Endothelial cell of umbilical vein (primary cell): ENCODE data around the gene OR13D1. TPM values are rescaled to one million over a fixed set of nuclear protein-coding genes. Genes with fewer than 3 reads are reported as not detected.

ENCODE experiments used
- Bru-seq: library from RNA; stranded (reverse); fragments of 400-500 nt; gene quantifications from one replicate; lab custom pipeline; 2021; lab: Mats Ljungman, UMichigan
- BruChase-seq, 2 experiments: library from RNA; stranded (reverse); fragments of 400-500 nt; gene quantifications; one replicate each; lab custom pipeline; 2021; lab: Mats Ljungman, UMichigan
- BruUV-seq: library from RNA; stranded (reverse); fragments of 400-500 nt; replicated peaks from 2 replicates; lab custom pipeline; 2021; lab: Mats Ljungman, UMichigan
- CTCF ChIA-PET: fragments of 300-600, 350-600 bp; sonication (Branson Sonifier 250); formaldehyde crosslinking; loops from one replicate; lab custom pipeline; 2021; ENCODE audit warnings: antibody characterized with exemption, inconsistent platforms; lab: Charles Lee
- POLR2A ChIA-PET: fragments of 300-600, 350-600 bp; sonication (Branson Sonifier 250); formaldehyde crosslinking; loops from one replicate; lab custom pipeline; 2021; ENCODE audit warnings: antibody characterized with exemption, inconsistent platforms; lab: Charles Lee
- DNase-seq: peaks from one replicate; pipeline ENCODE4 v3.0.0-alpha.2; 2011; ENCODE audit warnings: low read depth, low spot score
- FAIRE-seq: peaks from 2 replicates; lab custom pipeline; 2011; peaks lifted over from hg19 to GRCh38; lab: Jason Lieb, UNC
- H2AFZ ChIP-seq: 2 replicates; pipeline ENCODE4 v1.6.0; 2012; ENCODE audit warnings: low read depth, low read length, control low read depth, inconsistent platforms
- H3K27ac ChIP-seq: 2 replicates; pipeline ENCODE4 v1.5.1; 2011; ENCODE audit warnings: low read depth, mild to moderate bottlenecking, control low read depth, low read length, moderate library complexity; ENCODE audit not compliant: insufficient read depth
- H3K27me3 ChIP-seq, 2 experiments: 2 replicates each; pipeline versions ENCODE4 v1.6.0 to v1.6.1; 2011; ENCODE audit warnings: low read length in 2 of 2, mixed read lengths in 1 of 2; ENCODE audit not compliant: control insufficient read depth in 2 of 2, insufficient read depth in 2 of 2
- H3K36me3 ChIP-seq, 2 experiments: 2 replicates in 1 of 2; 3 replicates in 1 of 2; pipeline ENCODE4 v1.5.1; 2011; ENCODE audit warnings: low read length in 2 of 2, mild to moderate bottlenecking in 1 of 2, moderate library complexity in 1 of 2; ENCODE audit not compliant: control insufficient read depth in 2 of 2, insufficient read depth in 2 of 2; ENCODE audit errors: extremely low read depth in 1 of 2
- H3K4me1 ChIP-seq: 3 replicates; pipeline ENCODE4 v1.5.1; 2011; ENCODE audit warnings: mild to moderate bottlenecking, low read length; ENCODE audit not compliant: control insufficient read depth, insufficient read depth; ENCODE audit errors: extremely low read depth
- H3K4me2 ChIP-seq: 2 replicates; pipeline ENCODE4 v1.6.1; 2011; ENCODE audit warnings: low read length, control low read depth, mixed read lengths; ENCODE audit not compliant: insufficient read depth
- H3K4me3 ChIP-seq, 3 experiments: fragments of 200-600 bp in 1 of 3; sonication (generic), shearing (Covaris generic) in 1 of 3; replicated peaks in 1 of 3; 2 replicates each; pipeline ENCODE4 v1.5.1; 2011 to 2016; ENCODE audit warnings: control low read depth in 3 of 3, low read length in 3 of 3, mild to moderate bottlenecking in 2 of 3, inconsistent platforms in 1 of 3, low read depth in 1 of 3, moderate library complexity in 1 of 3; ENCODE audit not compliant: insufficient read depth in 1 of 3
- H3K79me2 ChIP-seq: 2 replicates; pipeline ENCODE4 v1.6.0; 2012; ENCODE audit warnings: low read length, inconsistent platforms; ENCODE audit not compliant: control insufficient read depth, insufficient read depth
- H3K9ac ChIP-seq: replicated peaks from 2 replicates; pipeline ENCODE3; 2011; ENCODE audit warnings: low read length, control low read depth; ENCODE audit not compliant: insufficient read depth; ENCODE audit errors: extremely low read depth
- H3K9me1 ChIP-seq: replicated peaks from 3 replicates; pipeline ENCODE4 v1.6.0; 2011; ENCODE audit warnings: mild to moderate bottlenecking, low read length; ENCODE audit not compliant: control insufficient read depth, insufficient read depth; ENCODE audit errors: extremely low read depth
- H3K9me3 ChIP-seq: replicated peaks from 2 replicates; pipeline ENCODE4 v1.5.1; 2012; ENCODE audit warnings: low read length, inconsistent platforms; ENCODE audit not compliant: control insufficient read depth, insufficient read depth
- H4K20me1 ChIP-seq: replicated peaks from 2 replicates; pipeline ENCODE3; 2011; ENCODE audit warnings: mild to moderate bottlenecking, low read length; ENCODE audit not compliant: control insufficient read depth, insufficient read depth; ENCODE audit errors: extremely low read depth
- EZH2 ChIP-seq: IDR thresholded peaks from 2 replicates; pipeline ENCODE4 v1.6.1; 2012; ENCODE audit warnings: borderline replicate concordance, low read depth, mild to moderate bottlenecking, moderate library complexity, low read length, inconsistent platforms; ENCODE audit not compliant: severe bottlenecking
- FOS ChIP-seq: IDR thresholded peaks from 2 replicates; pipeline ENCODE4 v1.6.1; 2011; ENCODE audit warnings: mild to moderate bottlenecking, low read length, moderate library complexity, borderline replicate concordance; ENCODE audit not compliant: insufficient read depth
- GATA2 ChIP-seq: IDR thresholded peaks from 2 replicates; pipeline ENCODE4 v1.7.0; 2011; ENCODE audit warnings: low read depth, mild to moderate bottlenecking, moderate library complexity, mixed read lengths, low read length; ENCODE audit not compliant: insufficient read length, insufficient read depth
- JUN ChIP-seq: IDR thresholded peaks from 2 replicates; pipeline ENCODE4 v1.6.1; 2011; ENCODE audit warnings: borderline replicate concordance, low read depth; ENCODE audit not compliant: insufficient read length, insufficient read depth
- MYC ChIP-seq: IDR thresholded peaks from one replicate; pipeline ENCODE4 v1.6.1; 2011; ENCODE audit warnings: mild to moderate bottlenecking, low read depth, low read length
- POLR2A ChIP-seq: IDR thresholded peaks from 2 replicates; pipeline ENCODE4 v1.6.1; 2012; ENCODE audit warnings: low read depth, mild to moderate bottlenecking, control low read depth, low read length
- POLR2AphosphoS5 ChIP-seq: IDR thresholded peaks from 2 replicates; pipeline ENCODE4 v1.6.1; 2012; ENCODE audit warnings: low read depth, mild to moderate bottlenecking, control low read depth, low read length, moderate library complexity; ENCODE audit not compliant: insufficient read depth
- dilution Hi-C: fragments of 300-500 bp; cut with MboI; formaldehyde crosslinking; loops from one replicate; pipeline ENCODE4 v1.15.0; 2019; ENCODE audit warnings: low sequenced_read_pairs; ENCODE audit not compliant: extremely low pct_ligation_motif_present
- intact Hi-C: fragments of 100-400 bp; cut with micrococcal nuclease; formaldehyde crosslinking; loops from one replicate; pipeline ENCODE4 v1.10.0; 2022
- long read RNA-seq: library from polyadenylated mRNA; stranded (forward); transcript quantifications from one replicate; pipeline ENCODE4 v2.0.0, GENCODE V29; 2021
- polyA minus RNA-seq, 3 experiments: library from RNA; depleted of rRNA, polyadenylated mRNA; stranded (reverse); fragments of >200 nt; gene quantifications; 1 replicate in 1 of 3; 2 replicates in 2 of 3; pipeline ENCODE4 v1.2.3, GENCODE V29; 2011
- polyA plus RNA-seq, 4 experiments: library from polyadenylated mRNA; depleted of rRNA in 3 of 4; stranded (reverse) in 3 of 4; unstranded in 1 of 4; fragments of >200 nt; gene quantifications; 2 replicates each; pipeline versions ENCODE4 v1.2.1 to v1.2.3, GENCODE V29; 2011 to 2012; ENCODE audit warnings: missing spikeins in 1 of 4
- total RNA-seq: library from RNA; stranded (reverse); gene quantifications from 2 replicates; pipeline ENCODE4 v1.2.3, GENCODE V29; 2021
- TF ChIP-seq, protein P1 (sequence below), 2 donors: IDR thresholded peaks; 1 replicate in 1 of 2; 2 replicates in 1 of 2; pipeline ENCODE4 v1.5.1; 2011; ENCODE audit warnings: low read length in 2 of 2, mild to moderate bottlenecking in 2 of 2, moderate library complexity in 2 of 2, control low read depth in 1 of 2, inconsistent platforms in 1 of 2, low read depth in 1 of 2; ENCODE audit not compliant: insufficient read depth in 1 of 2; ENCODE audit errors: extremely low read depth in 1 of 2
- TF ChIP-seq, protein P2 (sequence below): IDR thresholded peaks from 2 replicates; pipeline ENCODE4 v1.6.1; 2011; ENCODE audit not compliant: insufficient read depth, insufficient read length

The OR13D1 gene, protein sequence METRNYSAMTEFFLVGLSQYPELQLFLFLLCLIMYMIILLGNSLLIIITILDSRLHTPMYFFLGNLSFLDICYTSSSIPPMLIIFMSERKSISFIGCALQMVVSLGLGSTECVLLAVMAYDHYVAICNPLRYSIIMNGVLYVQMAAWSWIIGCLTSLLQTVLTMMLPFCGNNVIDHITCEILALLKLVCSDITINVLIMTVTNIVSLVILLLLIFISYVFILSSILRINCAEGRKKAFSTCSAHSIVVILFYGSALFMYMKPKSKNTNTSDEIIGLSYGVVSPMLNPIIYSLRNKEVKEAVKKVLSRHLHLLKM
- not detected in 2 replicates for total RNA-seq
- not detected in 2 replicates for polyA plus RNA-seq
- polyA plus RNA-seq (2011; cell fraction: cytosol; rRNA removed) = not detected in 2 replicates
- polyA plus RNA-seq (2011; cell fraction: nucleus; rRNA removed) = not detected in 2 replicates
- not detected in 2 replicates for polyA plus RNA-seq (2012)
- polyA minus RNA-seq = not detected in 2 replicates
- polyA minus RNA-seq (2011; cell fraction: cytosol; rRNA and poly(A)+ RNA removed) = not detected
- polyA minus RNA-seq (2011; cell fraction: nucleus; rRNA and poly(A)+ RNA removed) = not detected in 2 replicates
- Bru-seq, nascent RNA = not detected
- not detected for BruChase-seq, experiment 1, labeled RNA remaining after a 6-hour chase
- BruChase-seq, experiment 2, labeled RNA remaining after a 2-hour chase = not detected
- long read RNA-seq = 0 reads

DNA sequence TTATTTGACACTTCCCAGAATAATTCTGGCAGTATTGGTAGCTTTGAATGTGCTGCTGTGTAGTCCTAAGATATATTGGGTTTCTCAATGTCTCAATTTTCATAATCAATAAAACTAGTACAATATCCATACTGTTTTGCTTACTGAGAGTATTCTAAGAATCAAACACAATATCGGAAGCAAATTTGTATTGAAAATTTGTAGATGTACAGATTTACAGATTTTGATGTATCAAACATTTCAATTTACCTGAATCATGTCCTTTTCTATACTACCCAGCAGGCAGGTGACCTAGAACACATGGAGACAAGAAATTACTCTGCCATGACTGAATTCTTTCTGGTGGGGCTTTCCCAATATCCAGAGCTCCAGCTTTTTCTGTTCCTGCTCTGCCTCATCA, at the start of gene OR13D1:
OR13D1 (plus strand) TSS at position 301 of the 400 bp plus-strand sequence; CDS start at position 301, 0 bp downstream.
- FAIRE-seq (no peak), DNase-seq (no peak)
- H3K9me1 ChIP-seq = no peaks in the 10 kb centered on the region
- dilution Hi-C loops (no loop called here), intact Hi-C loops (no loop called here)
- H2AFZ ChIP-seq = no peak within 1 kb of the TSS
- H3K27me3 ChIP-seq = no peaks in the 10 kb centered on the region
- no peaks in the 10 kb centered on the region for H3K9me3 ChIP-seq
- H3K4me2 ChIP-seq = no peak within 1 kb of the TSS
- no TSS peak for BruUV-seq
- no peaks in the 10 kb centered on the region for H3K79me2 ChIP-seq
- no peak within 1 kb of the TSS for H3K27ac ChIP-seq
- no peaks in the 10 kb centered on the region for H3K36me3 ChIP-seq
- H3K4me3 ChIP-seq = no peak within 1 kb of the TSS
- POLR2A ChIA-PET = no interaction called here
- no peaks in the 10 kb centered on the region for H4K20me1 ChIP-seq
- TF ChIP-seq, protein P1, sequence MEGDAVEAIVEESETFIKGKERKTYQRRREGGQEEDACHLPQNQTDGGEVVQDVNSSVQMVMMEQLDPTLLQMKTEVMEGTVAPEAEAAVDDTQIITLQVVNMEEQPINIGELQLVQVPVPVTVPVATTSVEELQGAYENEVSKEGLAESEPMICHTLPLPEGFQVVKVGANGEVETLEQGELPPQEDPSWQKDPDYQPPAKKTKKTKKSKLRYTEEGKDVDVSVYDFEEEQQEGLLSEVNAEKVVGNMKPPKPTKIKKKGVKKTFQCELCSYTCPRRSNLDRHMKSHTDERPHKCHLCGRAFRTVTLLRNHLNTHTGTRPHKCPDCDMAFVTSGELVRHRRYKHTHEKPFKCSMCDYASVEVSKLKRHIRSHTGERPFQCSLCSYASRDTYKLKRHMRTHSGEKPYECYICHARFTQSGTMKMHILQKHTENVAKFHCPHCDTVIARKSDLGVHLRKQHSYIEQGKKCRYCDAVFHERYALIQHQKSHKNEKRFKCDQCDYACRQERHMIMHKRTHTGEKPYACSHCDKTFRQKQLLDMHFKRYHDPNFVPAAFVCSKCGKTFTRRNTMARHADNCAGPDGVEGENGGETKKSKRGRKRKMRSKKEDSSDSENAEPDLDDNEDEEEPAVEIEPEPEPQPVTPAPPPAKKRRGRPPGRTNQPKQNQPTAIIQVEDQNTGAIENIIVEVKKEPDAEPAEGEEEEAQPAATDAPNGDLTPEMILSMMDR (IDR thresholded peaks at IDR 0.05; ENCODE audit: extremely low read depth in 1 of 2, insufficient read depth in 1 of 2, low read depth in 1 of 2, low read length in 2 of 2) = no peak
- TF ChIP-seq FOS = no peak
- no peak for TF ChIP-seq EZH2
- no peak for TF ChIP-seq JUN
- TF ChIP-seq, protein P2, sequence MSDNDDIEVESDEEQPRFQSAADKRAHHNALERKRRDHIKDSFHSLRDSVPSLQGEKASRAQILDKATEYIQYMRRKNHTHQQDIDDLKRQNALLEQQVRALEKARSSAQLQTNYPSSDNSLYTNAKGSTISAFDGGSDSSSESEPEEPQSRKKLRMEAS = no peak
- no peak for TF ChIP-seq MYC
- TF ChIP-seq POLR2AphosphoS5 = no peak
- TF ChIP-seq POLR2A = no peak
- TF ChIP-seq GATA2 = no peak
- H3K4me1 ChIP-seq = no peaks in the 10 kb centered on the region
- H3K9ac ChIP-seq = no peak within 1 kb of the TSS
- CTCF ChIA-PET = no interaction called here
